GM18507 (cell line): ENCODE data around the gene GFOD2.
"Not testable (repeated sequence)": the region's sequence is repeated elsewhere in the genome, so short reads cannot be mapped to it uniquely, and the experiment has no call there.

Source experiments
- DNase-seq: peaks from one replicate; pipeline ENCODE4 v3.0.0; 2011; ENCODE audit warnings: low read depth; ENCODE audit not compliant: insufficient read length; ENCODE audit errors: extremely low spot score
- FAIRE-seq: peaks from 2 replicates; lab custom pipeline; 2011; peaks lifted over from hg19 to GRCh38; lab: Jason Lieb, UNC

Gene GFOD2, protein sequence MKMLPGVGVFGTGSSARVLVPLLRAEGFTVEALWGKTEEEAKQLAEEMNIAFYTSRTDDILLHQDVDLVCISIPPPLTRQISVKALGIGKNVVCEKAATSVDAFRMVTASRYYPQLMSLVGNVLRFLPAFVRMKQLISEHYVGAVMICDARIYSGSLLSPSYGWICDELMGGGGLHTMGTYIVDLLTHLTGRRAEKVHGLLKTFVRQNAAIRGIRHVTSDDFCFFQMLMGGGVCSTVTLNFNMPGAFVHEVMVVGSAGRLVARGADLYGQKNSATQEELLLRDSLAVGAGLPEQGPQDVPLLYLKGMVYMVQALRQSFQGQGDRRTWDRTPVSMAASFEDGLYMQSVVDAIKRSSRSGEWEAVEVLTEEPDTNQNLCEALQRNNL

DNA sequence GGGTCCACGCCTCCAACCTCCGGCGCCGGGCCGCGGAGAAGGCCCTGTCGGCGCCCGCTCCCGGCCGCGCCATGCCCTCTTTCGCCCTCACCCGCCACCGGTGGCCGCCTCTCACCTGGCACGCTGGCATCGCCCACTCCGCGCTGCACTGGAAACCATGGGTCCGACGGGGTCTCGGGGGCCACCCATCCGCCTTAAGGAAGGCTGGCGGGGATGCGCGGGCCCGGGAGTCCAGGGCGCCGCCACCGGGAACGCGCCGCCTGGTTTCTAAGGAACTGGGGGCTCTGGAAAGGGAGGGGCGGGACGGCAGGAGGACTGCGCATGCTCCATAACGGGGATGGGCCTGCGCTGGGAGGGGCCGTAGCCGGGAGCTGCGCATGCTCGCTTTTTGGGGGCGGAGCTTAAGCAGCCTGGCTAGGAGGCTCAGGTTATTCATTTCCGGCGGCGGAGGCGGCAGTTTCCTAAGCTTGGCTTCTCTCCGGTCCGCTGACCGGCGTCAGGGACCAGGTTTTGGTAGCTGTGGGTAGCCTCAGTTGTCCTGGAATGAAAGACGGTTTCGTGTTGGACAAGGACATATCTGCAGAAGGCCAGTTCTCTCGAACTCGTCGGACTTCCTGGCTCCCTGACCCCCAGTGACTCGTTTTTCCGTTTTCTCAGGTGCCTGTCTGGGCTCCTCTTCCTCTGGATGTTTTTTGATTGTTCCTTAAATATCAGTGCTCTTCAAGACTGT, at the start of gene GFOD2:
Gene GFOD2, minus strand, starts transcription at position 269 of the 730 bp plus-strand sequence. CDS start 33,601 bp downstream, outside the sequence.
- DNase-seq: peak; percentile 100
- peak; percentile 92 for FAIRE-seq

DNA sequence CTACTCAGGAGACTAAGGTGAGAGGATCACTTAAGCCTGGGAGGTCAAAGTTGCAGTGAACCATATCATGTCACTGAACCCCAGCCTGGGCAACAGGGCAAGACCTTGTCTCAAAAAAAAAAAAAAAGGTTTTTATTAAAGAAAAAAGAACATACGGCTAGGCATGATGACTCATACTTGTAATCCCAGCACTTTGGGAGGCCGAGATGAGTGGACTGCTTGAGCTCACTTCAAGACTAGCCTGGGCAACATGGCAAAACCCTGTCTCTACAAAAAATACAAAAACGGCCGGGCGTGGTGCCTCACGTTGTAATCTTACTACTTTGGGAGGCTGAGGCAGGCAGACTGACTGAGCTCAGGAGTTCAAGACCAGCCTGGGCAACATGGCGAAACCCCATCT, 48.8 kb upstream of the GFOD2 start:
- DNase-seq: no peak
- peak; percentile 18 for FAIRE-seq

DNA sequence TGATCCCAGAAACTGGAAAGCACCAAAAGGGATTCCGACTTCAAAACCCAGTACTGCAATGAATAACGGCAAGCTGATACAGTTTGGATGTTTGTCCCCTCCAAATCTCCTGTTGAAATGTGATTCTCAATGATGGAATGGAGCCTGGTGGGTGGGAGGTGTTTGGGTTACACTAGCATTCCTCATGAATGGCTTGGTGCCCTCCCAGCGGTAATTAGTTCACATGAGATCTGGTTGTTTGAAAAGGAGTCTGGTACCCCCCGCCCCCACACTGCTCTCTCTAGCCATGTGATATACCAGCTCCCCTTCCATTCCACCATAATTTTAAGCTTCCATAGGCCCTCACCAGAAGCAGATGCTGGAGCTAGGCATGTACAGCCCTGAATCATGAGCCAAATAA, 47.2 kb upstream of the GFOD2 start:
- FAIRE-seq (no peak), DNase-seq (no peak)

DNA sequence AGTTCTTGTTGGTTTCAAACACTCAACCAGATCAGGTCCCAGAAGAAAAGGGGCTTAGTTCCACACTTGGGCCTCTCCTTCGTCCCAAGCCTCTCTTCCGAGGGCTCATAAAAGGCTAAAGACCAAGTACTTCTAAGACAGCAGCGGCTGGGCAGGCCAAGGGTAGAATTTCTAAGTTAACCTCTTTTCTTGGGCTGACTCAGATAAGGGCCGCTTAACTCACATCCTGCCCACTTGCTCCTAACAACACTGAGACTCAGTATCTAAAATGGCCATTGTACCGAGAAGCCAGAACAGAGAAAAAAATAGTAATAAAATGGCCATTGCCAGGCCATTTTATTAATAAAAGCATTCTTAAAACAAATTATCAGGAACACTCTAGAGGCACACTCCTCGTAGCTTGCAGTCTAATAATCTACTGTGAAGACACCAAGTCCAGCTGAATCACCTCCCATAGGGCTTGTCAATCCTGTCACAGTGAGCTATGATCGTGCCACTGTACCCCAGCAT, 45.1 kb upstream of the GFOD2 start:
- FAIRE-seq (no peak), DNase-seq (no peak)

DNA sequence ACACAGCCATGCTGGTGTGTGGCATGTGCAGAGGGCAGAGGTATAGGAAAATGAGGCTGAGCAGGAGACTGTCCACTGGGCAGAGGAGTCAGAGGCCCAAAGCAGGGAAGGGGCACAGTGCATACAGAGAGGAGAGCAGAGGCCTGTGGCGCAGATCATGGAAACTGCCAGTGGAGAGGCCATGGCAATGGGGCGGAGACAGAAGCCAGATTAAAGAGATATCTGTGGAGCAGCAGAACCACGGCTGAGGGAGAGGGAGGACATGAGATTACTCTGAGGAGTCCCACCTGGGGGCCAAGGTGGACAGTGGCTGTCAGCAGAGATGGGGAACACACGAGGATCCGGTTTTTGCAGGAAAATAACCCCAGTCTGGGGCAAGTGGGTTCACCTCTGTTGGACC, 44.0 kb upstream of the GFOD2 start:
- no peak for DNase-seq
- no peak for FAIRE-seq

DNA sequence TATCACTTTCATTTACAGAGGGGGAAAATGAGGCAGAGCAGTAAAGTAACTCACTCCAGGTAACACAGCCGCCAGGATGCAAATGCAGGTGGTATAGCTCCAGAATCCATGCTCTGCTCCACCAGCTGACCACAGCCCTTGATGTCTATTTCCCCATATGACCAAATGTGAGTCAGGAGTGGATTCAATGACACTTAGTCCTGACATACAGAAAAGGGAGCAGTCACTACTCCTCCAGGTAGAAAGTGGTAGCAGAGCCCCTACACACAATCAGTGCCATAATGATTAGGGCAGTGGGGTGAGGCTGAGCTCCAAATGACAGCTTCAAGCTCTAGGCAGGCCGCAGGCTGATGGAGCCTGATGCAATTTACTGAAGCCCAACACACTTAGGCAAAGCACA, 43.3 kb upstream of the GFOD2 start:
- DNase-seq (no peak), FAIRE-seq (no peak)

DNA sequence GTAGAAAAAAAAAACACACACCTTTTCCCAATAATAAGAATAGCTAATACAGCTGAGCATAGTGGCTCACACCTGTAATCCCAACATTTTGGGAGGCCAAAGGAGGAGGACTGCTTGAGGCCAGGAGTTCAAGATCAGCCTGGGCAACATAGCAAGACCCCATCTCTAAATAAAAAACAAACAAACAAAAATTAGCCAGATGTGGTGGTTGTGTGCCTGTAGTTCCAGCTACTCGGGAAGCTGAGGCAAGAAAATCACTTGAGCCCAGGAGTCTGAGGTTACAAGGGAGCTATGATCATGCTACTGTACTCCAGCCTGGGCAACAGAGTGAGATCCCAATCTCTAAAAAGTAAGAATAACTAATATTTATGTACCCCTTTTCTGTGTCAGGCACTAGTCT, 42.8 kb upstream of the GFOD2 start:
- no peak for FAIRE-seq
- DNase-seq: no peak

DNA sequence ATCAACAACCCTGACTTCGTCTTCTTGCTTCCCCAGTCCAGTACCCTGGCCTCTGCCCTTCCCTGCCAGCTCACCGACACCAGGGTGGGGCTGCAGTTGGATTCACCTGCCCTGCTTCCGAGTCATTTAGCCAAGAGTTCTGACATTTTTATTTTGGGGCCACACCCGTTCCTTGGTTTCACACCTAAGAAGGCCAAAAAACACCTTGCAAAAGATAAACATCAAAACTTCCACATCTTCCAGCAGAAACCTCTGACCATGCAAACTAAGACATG, 41.8 kb upstream of the GFOD2 start:
- DNase-seq: no peak
- FAIRE-seq: no peak

DNA sequence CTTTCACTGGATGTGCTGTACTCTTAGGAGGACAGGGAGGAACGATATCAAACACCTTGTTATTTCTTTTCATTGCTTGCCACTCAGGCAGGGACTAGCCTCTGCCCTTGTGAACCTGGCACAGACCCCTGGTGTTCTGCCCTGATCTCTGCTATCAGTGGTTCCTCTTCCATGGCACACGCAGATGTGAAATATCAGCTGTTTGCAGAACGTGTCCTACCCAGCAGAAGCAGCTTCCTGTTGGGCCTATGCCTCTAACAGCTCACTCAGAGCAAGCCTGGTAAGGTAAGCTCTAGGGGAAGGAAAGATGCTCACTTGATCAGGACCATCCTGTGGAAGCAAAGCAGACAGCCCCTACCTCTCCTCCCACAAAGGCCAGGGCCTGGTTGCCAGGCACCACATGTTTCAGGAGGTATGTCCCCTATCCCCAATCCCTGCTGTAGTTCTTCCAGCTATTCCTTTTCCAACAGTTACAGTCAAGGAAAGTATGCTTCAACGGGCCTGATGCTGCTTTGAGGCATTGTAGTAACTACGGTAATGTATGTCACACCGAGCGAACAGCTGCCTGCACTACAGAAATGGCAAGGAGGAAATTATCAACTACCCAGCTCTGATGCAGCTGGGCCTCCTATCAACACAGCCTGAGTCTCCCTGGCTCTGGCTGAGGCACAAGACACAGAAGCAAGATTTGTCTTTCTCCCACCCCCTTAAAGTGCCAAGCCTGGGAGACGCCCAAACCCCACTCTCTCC, 41.3 kb upstream of the GFOD2 start:
- DNase-seq (no peak), FAIRE-seq (no peak)

DNA sequence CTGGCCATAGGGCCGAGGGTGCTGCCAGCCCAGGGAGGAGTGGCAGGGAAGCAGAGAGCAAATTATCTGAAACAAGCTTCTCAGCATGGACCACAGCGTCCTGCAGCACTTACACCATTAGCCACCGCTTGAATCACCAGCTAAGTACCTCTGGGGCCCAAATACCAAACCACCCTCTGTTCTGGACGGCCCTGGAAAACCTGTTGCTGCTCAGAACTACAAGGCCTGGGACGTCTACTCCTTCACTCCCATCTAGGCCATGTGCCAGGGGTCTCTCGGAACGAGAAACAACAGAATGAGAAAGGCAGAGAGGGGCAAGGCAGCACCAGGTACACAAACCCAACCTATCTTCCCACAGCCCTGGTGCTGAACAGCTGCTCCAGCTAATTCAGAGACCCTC, 39.9 kb upstream of the GFOD2 start:
- no peak for FAIRE-seq
- no peak for DNase-seq

DNA sequence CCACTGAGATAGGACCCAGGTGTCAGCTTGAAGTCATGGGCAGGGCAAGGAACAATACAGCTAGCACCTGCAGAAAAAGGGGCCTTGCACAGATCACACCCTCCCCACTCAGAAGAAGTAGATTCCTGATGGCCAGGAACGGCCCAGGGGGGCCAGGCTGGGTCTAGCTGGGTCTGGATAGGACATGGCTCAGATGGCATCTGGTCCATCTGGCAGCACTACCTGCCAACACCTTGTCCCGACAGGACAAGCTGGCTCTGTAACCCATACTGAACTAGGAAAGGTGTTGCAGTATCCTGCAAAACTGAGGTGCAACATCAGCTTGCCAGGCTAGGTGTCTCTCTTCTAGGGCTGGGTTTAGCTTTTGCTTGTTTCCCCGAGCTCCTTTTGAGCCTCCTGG, 38.9 kb upstream of the GFOD2 start:
- no peak for FAIRE-seq

DNA sequence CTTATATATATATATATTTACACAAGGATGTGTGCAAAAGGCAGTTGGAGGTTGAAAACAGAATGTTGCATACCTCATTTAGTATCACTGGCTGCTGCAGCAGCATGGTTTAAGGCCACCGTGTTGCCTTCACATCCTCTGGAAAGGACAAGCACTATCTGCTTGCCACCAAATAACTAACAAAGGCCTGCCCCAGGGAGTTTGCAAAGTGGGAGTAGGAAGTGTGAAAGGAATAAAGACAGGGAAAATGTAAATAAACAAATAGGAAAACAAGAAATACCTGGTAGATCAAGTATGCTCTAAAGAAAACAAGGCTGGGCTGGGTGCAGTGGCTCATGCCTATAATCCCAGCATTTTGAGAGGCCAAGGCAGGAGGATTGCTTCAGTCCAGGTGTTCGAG, 33.5 kb upstream of the GFOD2 start:
- FAIRE-seq: no peak
- DNase-seq: no peak

More for the DNA sequence above, 38.9 kb upstream of the GFOD2 start:
- no peak for DNase-seq

DNA sequence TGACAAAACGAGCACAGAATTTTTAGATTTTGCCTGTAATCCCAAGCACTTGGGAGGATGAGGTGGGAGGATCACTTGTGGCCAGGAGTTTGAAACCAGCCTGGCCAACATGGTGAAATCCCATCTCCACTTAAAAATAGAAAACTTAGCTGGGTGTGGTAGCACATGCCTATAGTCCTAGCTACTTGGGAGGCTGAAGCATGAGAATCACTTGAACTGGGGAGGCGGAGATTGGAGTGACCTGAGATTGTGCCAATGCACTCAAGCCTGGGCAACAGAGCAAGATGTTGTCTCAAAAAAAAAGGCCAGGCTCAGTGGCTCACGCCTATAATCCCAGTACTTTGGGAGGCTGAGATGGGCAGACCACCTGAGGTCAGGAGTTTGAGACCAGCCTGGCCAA, 32.2 kb upstream of the GFOD2 start:
- not testable (repeated sequence) for FAIRE-seq

DNA sequence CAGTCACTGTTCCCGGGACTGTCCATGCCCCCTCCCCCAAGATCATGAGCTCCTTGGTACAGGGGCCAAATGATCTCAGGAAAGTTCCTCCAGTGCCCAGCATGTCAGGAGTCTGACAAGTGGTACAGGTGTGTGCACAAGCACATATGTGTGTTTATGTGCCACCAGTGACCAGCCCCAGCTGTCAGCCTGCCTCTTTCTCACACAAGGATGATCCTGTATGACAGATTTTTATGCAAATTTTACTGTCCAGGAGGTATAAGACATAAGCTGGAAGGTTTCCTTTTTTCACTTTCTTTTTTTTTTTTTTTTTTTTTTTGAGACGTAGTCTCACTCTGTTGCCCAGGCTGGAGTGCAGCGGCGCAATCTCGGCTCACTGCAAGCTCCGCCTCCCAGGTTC, 31.4 kb upstream of the GFOD2 start:
- FAIRE-seq: peak; percentile 56
- no peak for DNase-seq

More for the DNA sequence above, 32.2 kb upstream of the GFOD2 start:
- DNase-seq: not testable (repeated sequence)

DNA sequence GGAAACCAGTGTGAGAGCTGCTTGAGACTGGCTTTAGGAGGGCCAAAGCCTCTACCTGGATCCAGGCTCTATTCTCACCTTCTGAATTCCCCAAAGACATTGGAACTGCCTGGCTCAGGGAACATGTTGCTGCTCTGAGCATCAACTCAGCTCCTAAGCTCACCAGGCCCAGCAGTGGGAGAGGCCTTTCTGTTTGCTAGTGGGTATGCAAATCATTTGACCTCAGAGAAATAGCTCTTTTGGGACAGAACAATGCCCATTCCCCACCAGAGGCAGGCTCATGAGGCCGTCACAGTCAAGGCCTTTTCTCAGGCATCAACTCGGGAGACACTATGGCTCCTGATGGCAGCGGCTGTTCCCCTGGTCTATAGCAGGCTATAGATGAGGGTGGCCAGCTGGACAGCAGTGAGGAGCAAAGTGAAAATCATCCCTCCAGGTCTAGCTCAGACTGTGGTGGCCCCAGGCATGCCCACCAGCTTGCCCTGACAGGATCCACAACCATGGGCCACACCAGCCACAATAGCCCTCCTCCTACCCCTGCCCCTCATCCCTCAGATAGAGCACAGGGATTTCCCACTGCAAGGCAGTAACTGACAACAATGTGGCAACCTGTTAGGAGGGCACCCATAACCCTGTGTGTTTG, 30.4 kb upstream of the GFOD2 start:
- FAIRE-seq: peak; percentile 61
- no peak for DNase-seq

DNA sequence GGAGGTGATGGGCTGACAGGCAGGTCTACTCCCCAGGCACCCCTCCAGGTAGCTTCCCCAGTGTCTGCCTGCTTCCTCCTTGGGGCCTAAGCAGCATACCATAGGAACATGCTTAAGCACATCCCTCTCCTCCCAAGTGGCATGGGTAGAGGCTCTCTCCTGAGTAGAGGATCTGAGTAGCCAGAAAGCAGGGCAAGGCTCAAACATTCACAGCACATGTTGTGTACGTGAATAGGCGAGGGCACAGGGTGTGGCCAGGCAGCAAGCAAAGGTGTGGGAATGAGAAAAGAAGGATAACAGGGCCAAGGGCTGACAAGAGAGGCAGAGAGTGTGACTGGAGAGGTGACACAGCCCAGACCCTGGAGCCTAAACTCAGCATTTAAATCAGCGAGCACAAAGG, 29.7 kb upstream of the GFOD2 start:
- no peak for FAIRE-seq
- DNase-seq: no peak

DNA sequence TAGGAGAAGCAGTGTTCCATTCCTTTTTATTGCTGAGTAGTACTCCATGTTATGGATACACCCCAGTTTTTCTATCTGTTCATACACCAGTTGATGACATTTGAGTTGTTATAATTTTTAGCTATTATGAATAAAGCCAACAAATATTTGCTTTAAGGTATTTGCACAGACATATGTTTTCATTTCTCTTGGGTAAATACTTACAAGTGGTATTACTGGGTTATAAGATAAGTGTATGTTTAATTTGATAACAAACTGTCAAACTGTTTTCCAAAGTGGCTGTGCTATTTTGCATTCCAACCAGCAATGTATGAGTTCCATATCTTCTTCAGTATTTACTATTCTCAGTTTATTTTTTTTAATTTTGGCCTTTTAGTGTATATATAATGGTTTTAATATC, 27.7 kb upstream of the GFOD2 start:
- DNase-seq (no peak), FAIRE-seq (no peak)

DNA sequence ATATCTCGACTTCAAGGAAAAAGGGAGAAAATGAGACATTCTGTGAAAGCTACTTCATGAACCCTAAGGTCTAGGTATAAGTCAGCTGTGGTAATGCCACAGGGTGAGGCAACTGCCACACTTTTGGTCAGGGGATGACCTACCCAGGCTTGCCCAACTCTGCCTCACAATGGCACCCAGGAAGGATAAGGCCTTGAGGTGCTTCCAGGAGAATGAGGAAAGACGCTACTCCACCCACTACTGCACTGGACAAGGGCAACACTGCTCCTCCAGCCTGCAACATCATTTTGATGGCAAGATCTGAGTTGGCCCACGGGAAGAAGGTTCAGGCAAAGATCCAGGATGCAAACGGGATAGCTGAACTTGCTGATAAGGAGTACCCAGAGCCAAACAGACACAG, 22.0 kb upstream of the GFOD2 start:
- DNase-seq: no peak
- no peak for FAIRE-seq

DNA sequence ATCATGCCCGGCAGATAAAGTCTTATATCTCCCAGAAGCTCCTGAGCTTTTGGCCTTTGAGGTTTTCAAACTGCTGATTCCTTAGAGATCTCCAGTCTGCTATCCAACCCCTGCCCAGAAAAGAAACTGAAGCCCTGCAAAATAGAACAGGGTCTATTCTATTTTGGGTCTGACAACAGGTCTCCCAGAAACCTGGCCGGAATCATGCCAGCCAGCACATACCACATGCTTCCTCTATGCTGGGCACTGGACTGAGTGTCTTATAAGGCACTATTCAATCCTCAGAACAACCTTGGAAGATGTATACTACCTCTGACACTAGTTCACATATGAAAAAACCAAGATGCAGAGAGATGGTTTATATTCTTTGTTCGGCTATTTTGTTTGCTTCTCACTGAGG, 21.3 kb upstream of the GFOD2 start:
- no peak for DNase-seq
- FAIRE-seq: no peak

DNA sequence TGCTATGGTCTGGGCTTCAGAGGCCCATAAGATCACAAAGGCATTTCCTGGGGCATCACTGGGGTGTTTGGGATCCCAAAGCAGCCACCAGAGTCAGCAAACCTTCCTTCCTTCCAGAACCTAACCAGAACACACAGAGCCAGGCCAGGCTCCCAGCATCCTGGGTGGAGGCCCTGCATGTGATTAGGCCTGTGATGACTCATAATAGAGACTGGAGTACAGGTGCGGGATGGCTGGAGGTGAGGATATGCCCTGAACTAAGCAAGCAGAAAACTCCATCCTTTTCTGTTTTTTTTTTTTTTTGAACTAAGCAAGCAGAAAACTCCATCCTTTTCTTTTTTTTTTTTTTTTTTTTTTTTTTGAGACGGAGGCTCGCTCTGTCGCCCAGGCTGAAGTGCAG, 17.7 kb upstream of the GFOD2 start:
- DNase-seq (no peak), FAIRE-seq (no peak)
